Urinary bladder (tissue), 4 donors: ENCODE results near the gene CHN2. TPM values are rescaled to one million over a fixed set of nuclear protein-coding genes. Genes with fewer than 3 reads are reported as not detected.

Experiments
- DNase-seq: peaks from one replicate; pipeline ENCODE4 v3.0.0-alpha.2; 2015; ENCODE audit errors: extremely low spot score
- H3K27ac ChIP-seq: one replicate; pipeline ENCODE4 v1.5.1; 2013; ENCODE audit warnings: low read depth, mild to moderate bottlenecking, moderate library complexity
- H3K36me3 ChIP-seq: one replicate; pipeline ENCODE4 v1.6.1; 2013; ENCODE audit warnings: mild to moderate bottlenecking, moderate library complexity; ENCODE audit not compliant: insufficient read depth
- H3K4me1 ChIP-seq: one replicate; pipeline ENCODE4 v1.6.1; 2013; ENCODE audit warnings: mild to moderate bottlenecking, moderate library complexity; ENCODE audit not compliant: insufficient read depth
- H3K4me3 ChIP-seq: one replicate; pipeline ENCODE4 v1.5.1; 2013; ENCODE audit warnings: low read depth, low read length
- WGBS: extraction: QIAGEN DNeasy Blood & Tissue Kit; methylation state at CpG from one replicate; pipeline ENCODE4 v1.1.7; 2013; 5-methylcytosine and 5-hydroxymethylcytosine counted together
- polyA plus RNA-seq: library from polyadenylated mRNA; stranded (reverse); fragments of 200-250 nt; gene quantifications from one replicate; pipeline ENCODE4 v1.2.3, GENCODE V29; 2013
- total RNA-seq: library from RNA; depleted of rRNA; stranded (reverse); fragments of >200 nt; gene quantifications from one replicate; pipeline ENCODE4 v1.2.3, GENCODE V29; 2014
- donor health status: healthy with polysubstance abuse.
- donor health status: healthy.

Gene CHN2
- total RNA-seq (14.5 TPM), polyA plus RNA-seq (6.8 TPM)

DNA sequence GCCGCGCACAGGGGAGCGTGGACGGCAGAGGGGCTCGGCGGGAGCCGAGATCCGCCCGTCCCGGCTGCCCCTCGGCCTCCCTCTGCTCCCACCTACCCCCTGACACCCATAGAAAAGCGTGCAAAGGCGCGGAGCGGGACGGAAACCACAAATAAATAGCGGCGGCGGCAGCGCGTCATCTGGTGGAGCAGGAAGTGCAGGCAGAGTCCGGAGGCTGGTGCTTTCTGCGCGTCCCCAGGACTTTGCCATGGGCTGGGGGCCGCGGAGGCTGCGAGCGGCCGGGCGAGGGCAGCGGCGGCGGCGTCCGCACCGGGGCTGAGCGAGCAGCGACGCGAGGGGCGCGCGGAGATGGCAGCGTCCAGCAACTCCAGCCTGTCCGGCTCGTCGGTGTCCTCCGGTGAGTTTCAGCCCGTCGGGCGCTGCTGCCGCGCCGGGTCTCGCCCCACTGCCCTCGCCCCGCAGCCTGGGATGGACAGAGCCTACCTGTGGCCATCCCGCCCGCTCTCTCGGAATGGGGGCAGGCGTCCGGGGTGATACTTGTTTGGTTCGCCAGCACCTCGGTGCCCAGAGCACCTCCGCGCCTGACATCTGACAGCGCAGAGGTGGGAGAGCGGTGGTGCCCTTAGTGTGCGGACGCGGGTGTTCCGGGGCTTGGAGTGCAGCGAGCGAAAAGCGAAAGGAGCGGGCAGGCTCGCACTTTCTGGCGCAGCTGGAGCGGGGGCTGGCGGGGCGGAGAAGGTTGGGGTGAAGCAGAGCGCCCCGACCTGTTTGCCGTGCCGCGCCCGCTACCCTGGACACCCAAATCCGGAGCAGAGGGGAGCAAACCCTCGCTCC lies at the start of gene CHN2:
TSS of gene CHN2 (plus strand) at position 182 of the 834 bp plus-strand sequence.
- peak; percentile 36 for DNase-seq
- Histone ChIP-seq H3K27ac (peak within 1 kb of the TSS; percentile 25), H3K4me3 (peak within 1 kb of the TSS; percentile 64), H3K4me1 (no peaks in the 10 kb centered on the region), H3K36me3 (no peaks in the 10 kb centered on the region)
- under 1% methylated on average over 89 of the region's 89 CpGs for WGBS

GRCh38 chr7:29145553-29146056 lies 49.0 kb upstream of the CHN2 start:
- 16% methylated on average over 8 of the region's 8 CpGs for WGBS
- Histone ChIP-seq H3K36me3 (no peaks in the 10 kb centered on the region), H3K4me3 (peak overlapping the region; percentile 20), H3K27ac (no peak overlapping the region), H3K4me1 (no peaks in the 10 kb centered on the region)
- no peak for DNase-seq

DNA sequence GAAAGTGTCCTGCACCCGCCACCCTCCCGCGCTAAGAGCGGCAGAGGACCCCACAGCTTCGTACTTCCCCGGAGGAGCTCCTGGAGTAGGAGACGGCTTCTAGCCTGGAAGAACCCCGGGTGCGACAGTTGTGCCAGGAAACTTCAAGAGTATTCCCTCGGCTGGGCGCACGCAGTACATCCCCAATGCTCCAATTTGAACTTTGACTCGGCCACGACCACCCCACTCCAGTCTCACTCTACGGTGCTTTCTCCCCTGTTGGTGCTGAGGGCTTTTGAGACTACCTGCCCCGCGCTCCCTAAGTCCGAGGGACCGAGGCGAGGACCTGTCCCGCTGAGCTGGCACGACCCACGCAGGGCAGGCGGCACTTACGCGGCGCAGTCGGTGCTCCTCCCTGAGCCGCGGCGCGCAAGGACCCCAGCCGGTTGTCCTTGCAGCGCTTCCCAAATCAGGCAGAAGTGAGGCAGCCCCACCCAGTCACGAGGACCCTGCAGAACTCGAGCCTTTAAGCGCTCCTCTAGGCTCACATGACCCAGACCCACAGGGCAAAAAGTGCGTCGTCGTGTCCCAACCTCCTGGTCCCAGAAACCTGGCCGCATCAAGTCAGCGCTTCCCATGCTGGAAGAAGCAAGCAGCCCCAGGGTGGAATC lies 48.4 kb upstream of the CHN2 start, which contains the start of gene CPVL:
TSS of gene CPVL (minus strand) at position 481 of the 650 bp plus-strand sequence. CDS start 25,476 bp downstream, outside the sequence.
- no peak for DNase-seq
- Histone ChIP-seq H3K36me3 (no peaks in the 10 kb centered on the region), H3K4me1 (no peaks in the 10 kb centered on the region), H3K4me3 (peak within 1 kb of the TSS; percentile 20), H3K27ac (no peak within 1 kb of the TSS)
- WGBS = 2% methylated on average over 42 of the region's 42 CpGs

DNA sequence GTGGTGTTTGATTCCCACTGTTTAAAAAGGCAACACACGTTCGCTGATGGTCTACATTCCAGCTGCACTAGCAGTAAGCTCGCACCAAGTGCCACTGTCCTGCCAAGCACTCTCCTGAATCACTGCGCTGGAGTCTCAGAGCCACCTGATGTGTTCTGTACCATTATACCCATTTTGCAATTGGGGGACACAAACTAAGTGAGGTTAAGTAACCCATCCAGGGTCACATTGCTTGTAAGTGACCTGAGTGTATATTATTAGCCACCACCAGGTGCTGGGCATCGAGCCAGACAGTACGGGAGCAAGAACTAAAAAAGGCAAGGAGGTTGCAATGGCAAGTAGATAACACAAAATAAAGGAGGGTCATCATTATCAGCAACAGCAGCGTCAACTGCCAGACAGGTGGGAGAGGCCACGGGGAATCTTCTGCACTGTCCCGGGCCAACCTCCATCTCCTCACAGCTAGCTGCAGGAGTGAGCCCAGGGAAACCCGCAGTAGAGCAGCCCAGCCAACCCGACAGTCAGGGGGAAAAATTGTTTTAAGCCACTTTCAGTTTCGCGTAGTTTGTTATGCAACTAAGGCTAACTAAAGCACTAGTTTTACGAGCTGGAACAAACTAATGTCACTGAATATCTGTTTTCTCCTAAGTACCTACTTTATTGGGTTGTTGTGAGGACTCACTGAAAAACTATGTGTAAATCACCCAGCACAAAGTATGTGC lies 47.5 kb upstream of the CHN2 start:
- no peaks in the 10 kb centered on the region for H3K36me3 ChIP-seq
- H3K27ac ChIP-seq = no peak overlapping the region
- peak overlapping the region; percentile 6 for H3K4me3 ChIP-seq
- 24% methylated on average over 14 of the region's 14 CpGs for WGBS
- H3K4me1 ChIP-seq = no peaks in the 10 kb centered on the region
- no peak for DNase-seq

GRCh38 chr7:29147821-29148220 lies 46.8 kb upstream of the CHN2 start:
- H3K4me3 ChIP-seq = no peak overlapping the region
- H3K36me3 ChIP-seq = no peaks in the 10 kb centered on the region
- 88% methylated on average over 4 of the region's 4 CpGs for WGBS
- DNase-seq = no peak
- no peak overlapping the region for H3K27ac ChIP-seq
- no peaks in the 10 kb centered on the region for H3K4me1 ChIP-seq

GRCh38 chr7:29149036-29149435 lies 45.5 kb upstream of the CHN2 start:
- 92% methylated on average over 12 of the region's 12 CpGs for WGBS
- Histone ChIP-seq H3K36me3 (no peaks in the 10 kb centered on the region), H3K4me3 (no peak overlapping the region), H3K4me1 (no peaks in the 10 kb centered on the region), H3K27ac (no peak overlapping the region)
- no peak for DNase-seq

DNA sequence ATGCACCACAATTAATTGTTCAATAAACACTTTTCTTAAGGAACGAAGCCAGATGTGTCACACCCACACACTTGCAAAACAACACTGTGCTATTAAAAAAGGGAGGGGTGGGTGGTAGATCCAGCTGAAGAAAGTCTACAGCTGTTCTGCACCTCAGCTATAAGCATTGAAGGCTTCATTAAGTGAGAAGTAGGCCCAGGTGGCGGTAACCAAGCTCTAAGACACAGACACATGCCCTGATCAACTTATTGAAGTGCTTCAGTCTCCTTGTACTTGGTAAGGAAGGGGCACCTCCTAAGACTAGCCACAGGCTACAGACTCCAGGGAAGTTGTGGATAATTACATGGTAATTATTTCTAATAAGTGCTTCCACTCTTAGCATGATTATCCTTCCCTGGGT lies 43.7 kb upstream of the CHN2 start:
- DNase-seq = no peak
- 84% methylated on average over 2 of the region's 2 CpGs for WGBS
- no peak overlapping the region for H3K4me3 ChIP-seq

DNA sequence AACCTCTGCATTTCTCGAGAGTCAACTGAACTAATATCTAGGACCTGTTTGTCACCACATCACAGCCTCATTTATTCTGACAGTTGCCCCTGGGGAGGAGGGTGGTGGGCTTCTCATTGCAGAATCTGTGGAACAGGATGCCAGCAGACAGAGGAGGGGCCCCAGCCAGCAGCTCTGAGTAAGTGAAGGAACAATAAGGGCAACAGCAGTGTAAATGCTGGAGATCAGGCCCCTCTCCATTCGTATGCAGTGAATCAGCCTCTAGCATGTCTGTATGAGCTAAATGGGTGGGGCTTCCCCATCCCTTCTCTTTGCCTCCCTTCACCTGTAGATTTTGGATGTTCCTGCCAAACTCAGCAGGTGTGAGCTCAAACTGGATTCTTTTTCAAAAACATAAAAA lies 40.5 kb upstream of the CHN2 start:
- Histone ChIP-seq H3K27ac (no peak overlapping the region), H3K4me3 (no peak overlapping the region)
- WGBS = 89% methylated on average over 2 of the region's 2 CpGs

More for the DNA sequence above, 43.7 kb upstream of the CHN2 start:
- Histone ChIP-seq H3K27ac (no peak overlapping the region), H3K36me3 (no peaks in the 10 kb centered on the region), H3K4me1 (no peaks in the 10 kb centered on the region)

DNA sequence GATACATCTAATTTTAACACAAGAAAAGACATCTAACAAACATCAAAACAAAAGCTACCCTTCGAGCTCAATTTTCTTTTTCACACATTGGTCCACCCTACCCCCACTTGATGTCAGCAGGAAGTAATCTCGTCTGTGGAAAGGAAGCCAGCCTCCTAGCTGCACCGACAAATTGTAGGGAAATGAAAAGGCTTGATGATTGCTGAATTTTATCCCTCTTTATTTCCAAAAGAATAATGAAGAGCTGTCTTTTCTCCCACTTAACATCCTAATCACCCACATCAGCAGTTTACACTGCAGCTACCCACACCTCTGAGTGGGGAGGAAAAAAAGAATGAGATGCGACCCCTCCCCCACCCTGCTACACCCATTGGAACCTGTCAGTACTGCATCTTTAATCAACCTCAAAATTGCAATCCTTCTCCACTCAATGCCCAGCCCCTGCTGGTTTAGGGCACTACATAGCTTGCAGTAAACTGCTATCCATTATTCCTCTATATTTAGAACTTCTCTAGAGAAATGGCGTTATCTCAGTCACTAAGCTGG lies 37.6 kb upstream of the CHN2 start:
- H3K4me1 ChIP-seq = no peaks in the 10 kb centered on the region
- no peak overlapping the region for H3K4me3 ChIP-seq
- no peaks in the 10 kb centered on the region for H3K36me3 ChIP-seq
- no peak for DNase-seq
- WGBS = 37% methylated on average over 5 of the region's 5 CpGs
- H3K27ac ChIP-seq = no peak overlapping the region

More for the DNA sequence above, 40.5 kb upstream of the CHN2 start:
- Histone ChIP-seq H3K36me3 (no peaks in the 10 kb centered on the region), H3K4me1 (no peaks in the 10 kb centered on the region)
- DNase-seq = no peak

DNA sequence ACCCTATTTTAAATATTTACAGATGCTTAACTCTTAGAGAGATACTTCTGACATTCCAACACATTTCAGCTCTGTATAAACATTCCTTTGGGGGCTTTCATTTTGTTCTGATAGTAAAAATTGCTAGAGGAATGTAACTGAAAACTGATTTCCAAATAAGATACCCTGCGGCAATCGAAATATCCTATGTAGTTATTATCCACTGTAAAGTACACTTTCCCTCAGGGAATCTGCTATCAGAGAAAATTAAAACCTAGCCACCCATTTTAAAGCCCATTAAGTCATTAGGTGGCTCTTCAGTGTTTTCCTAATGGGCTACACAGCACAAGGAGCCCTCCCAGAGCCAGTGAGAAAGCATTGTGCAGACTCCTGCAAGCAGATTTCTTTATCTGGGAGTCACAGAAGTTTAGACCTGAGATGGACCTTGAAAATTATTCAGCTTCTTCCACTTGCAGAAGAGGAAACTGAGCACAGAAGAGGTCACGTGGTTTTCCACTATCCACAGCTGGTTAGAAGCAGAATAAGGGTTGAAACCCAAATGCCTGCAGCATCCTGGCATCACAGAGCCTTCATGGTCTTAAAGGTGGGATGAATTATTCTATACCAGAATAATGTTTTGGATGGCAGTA lies 35.7 kb upstream of the CHN2 start:
- DNase-seq = no peak
- no peaks in the 10 kb centered on the region for H3K4me1 ChIP-seq
- 39% methylated on average over 3 of the region's 3 CpGs for WGBS
- no peak overlapping the region for H3K4me3 ChIP-seq
- H3K27ac ChIP-seq = no peak overlapping the region
- H3K36me3 ChIP-seq = no peaks in the 10 kb centered on the region

- DNase-seq = no peak
- WGBS = 27% methylated on average over 2 of the region's 2 CpGs
- H3K4me3 ChIP-seq = no peak overlapping the region
- H3K36me3 ChIP-seq = no peaks in the 10 kb centered on the region
- no peaks in the 10 kb centered on the region for H3K4me1 ChIP-seq
- H3K27ac ChIP-seq = no peak overlapping the region
These were observed 34.5 kb upstream of the CHN2 start for GRCh38 chr7:29160080-29160479.

DNA sequence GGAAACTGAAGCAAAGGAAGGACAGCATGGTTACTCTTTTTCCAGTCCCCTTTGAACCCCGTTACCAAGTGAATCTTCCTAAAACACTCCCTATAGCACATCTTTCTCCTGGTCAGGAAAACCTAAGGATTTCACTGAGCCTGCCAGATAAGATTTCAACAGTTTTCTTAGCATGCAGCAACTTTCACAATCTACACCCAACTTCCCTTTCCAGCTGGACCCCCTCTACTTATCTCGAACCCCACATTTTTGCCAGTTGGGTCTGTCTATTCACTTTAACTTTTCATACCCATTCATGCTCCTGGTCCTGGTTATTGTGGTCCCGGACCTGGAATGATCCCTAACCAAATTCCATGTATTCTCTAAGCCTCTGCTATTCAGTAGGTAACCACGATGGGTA lies 33.3 kb upstream of the CHN2 start:
- Histone ChIP-seq H3K27ac (no peak overlapping the region), H3K4me3 (no peak overlapping the region), H3K36me3 (no peaks in the 10 kb centered on the region), H3K4me1 (no peaks in the 10 kb centered on the region)
- DNase-seq = no peak
- WGBS = 86% methylated on average over 4 of the region's 4 CpGs

GRCh38 chr7:29162577-29162976 lies 32.0 kb upstream of the CHN2 start:
- no peaks in the 10 kb centered on the region for H3K36me3 ChIP-seq
- no peak overlapping the region for H3K27ac ChIP-seq
- 80% methylated on average over 6 of the region's 6 CpGs for WGBS
- no peaks in the 10 kb centered on the region for H3K4me1 ChIP-seq
- H3K4me3 ChIP-seq = no peak overlapping the region
- no peak for DNase-seq
